GM18499 (cell line): ENCODE measurements around the gene LCN6.
"Not testable (repeated sequence)": the region's sequence is repeated elsewhere in the genome, so short reads cannot be mapped to it uniquely, and the experiment has no call there.

Experiments used
- ATAC-seq: cut with Tn5 transposase; IDR thresholded peaks from one replicate; pipeline ENCODE4 v1.9.1; 2021; ENCODE audit warnings: moderate number of reproducible peaks; ENCODE audit not compliant: insufficient read depth, unreplicated experiment

The LCN6 gene

GRCh38 chr9:136760834-136761544 is 12.7 kb upstream of the LCN6 start:
- ATAC-seq, result not testable (repeated sequence)

- no peak for ATAC-seq
These were observed 12.1 kb upstream of the LCN6 start for GRCh38 chr9:136760424-136760823.

- no peak for ATAC-seq
These were observed 11.4 kb upstream of the LCN6 start for GRCh38 chr9:136759436-136760325.

- ATAC-seq, result no peak
These were observed 10.7 kb upstream of the LCN6 start for GRCh38 chr9:136759001-136759400.

- no peak for ATAC-seq
These were observed 9.4 kb upstream of the LCN6 start for GRCh38 chr9:136757751-136758140.

- ATAC-seq, result no peak
These were observed 9.0 kb upstream of the LCN6 start for GRCh38 chr9:136757328-136757727.

GRCh38 chr9:136756836-136757235 is 8.5 kb upstream of the LCN6 start:
- no peak for ATAC-seq

- no peak for ATAC-seq
These were observed 7.8 kb upstream of the LCN6 start for GRCh38 chr9:136756134-136756438.

- not testable (repeated sequence) for ATAC-seq
These were observed 7.2 kb upstream of the LCN6 start for GRCh38 chr9:136755302-136756133.

GRCh38 chr9:136754626-136755301 is 6.4 kb upstream of the LCN6 start:
- no peak for ATAC-seq

GRCh38 chr9:136754059-136754572 is 5.8 kb upstream of the LCN6 start:
- ATAC-seq, result no peak

GRCh38 chr9:136753371-136754058 is 5.2 kb upstream of the LCN6 start:
- ATAC-seq, result no peak

- no peak for ATAC-seq
These were observed 3.5 kb upstream of the LCN6 start for GRCh38 chr9:136751814-136752213.

- ATAC-seq, result no peak
These were observed 2.9 kb upstream of the LCN6 start for GRCh38 chr9:136751244-136751643.

GRCh38 chr9:136750526-136750925 is 2.2 kb upstream of the LCN6 start:
- ATAC-seq, result no peak

GRCh38 chr9:136748666-136749611 is 614 bp upstream of the LCN6 start:
- no peak for ATAC-seq

GRCh38 chr9:136747161-136748060 is 914 bp downstream of the LCN6 start:
- ATAC-seq, result no peak
